ENCODE measurements around the gene HORMAD1.
"Not testable (repeated sequence)": the region's sequence is repeated elsewhere in the genome, so short reads cannot be mapped to it uniquely, and the experiment has no call there.

Gene HORMAD1, protein sequence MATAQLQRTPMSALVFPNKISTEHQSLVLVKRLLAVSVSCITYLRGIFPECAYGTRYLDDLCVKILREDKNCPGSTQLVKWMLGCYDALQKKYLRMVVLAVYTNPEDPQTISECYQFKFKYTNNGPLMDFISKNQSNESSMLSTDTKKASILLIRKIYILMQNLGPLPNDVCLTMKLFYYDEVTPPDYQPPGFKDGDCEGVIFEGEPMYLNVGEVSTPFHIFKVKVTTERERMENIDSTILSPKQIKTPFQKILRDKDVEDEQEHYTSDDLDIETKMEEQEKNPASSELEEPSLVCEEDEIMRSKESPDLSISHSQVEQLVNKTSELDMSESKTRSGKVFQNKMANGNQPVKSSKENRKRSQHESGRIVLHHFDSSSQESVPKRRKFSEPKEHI

DNA sequence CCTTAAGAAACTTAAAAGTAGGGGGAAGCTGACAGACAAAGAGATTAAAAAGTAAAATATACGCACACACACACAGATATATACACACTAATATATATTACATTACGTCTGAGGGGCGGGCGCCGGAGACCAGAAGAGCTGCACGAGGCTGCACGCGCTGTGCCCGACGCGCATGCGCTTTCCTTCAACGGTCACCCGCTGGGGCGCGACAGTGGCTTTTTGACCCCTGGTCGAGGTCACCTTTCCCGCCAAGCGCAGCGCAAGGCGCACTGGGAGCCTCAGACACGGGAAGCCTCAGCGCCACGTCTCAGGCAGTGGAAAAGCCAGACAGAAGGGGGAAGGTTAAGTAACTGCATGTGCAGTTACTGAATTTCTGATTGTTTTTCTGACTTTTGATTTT is at the start of gene HORMAD1:
Gene HORMAD1, minus strand, starts transcription at position 193 of the 400 bp plus-strand sequence. CDS start 1,390 bp downstream, outside the sequence.
- DNase-seq, result no peak

DNA sequence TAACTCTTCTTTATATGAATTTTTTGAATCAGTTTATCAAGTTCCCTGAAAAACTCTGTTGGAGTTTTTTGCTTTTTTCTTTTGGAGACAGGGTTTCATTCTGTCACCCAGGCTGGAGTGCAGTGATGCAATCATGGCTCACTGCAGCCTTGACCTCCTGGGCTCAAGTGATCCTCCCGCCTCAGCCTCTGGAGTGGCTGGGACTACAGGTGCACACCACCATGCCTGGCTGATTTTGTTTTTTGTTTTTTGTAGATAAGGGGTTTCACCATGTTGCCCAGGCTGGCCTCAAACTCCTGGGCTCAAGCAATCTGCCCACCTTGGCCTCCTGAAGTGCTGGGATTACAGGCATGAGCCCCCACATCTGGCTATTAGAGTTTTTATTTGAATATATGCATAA is 47.0 kb upstream of the HORMAD1 start:
- not testable (repeated sequence) for DNase-seq

DNA sequence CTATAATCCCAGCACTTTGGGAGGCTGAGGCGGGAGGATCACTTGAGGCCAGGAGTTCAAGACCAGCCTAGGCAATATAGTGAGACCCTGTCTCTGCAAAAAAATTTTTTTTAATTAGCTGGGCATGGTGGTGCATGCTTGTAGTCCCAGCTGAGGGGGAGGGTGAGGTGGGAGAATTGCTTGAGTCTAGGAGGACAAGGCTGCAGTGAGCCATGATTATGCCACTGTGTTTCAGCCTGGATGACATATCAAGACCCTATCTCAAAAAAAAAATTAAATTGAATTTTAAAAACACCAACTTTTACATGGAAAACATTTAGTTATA is 45.2 kb upstream of the HORMAD1 start:
- DNase-seq, result not testable (repeated sequence)

DNA sequence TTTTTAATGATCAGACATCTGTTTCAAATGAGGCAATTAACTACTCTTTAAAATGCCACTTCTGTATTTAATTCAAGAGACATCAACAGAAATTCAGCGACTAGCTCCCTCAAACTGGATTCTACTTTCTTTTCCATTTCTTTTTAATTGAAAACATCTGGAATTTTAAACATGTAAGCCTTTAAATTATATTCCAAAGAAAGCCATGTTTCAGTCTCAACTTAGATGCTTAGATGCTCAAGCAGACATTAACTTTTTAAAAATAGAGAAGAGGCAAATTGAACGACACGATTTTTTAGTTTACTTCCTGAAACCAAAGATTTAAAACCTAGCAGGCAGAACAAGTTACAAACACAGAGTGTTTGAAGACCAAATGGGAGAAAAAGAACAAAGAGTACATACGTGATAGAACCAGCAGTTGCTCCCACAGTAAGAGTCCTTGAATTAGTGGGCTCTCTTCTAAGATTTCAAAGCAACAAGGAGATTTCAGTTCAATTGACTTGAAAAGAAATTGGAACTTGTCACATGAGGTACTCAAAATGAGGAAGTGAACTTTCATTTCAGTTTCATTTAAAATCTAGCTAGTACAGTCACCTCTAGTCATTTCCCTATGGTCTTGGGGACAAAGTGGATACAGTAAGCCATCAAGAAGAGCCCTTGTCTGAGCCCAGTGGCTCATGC is 44.7 kb upstream of the HORMAD1 start, which contains the start of gene CTSS:
Gene CTSS, minus strand, starts transcription at position 483 of the 681 bp plus-strand sequence. CDS start 1,015 bp downstream, outside the sequence.
- DNase-seq, result peak; percentile 52

DNA sequence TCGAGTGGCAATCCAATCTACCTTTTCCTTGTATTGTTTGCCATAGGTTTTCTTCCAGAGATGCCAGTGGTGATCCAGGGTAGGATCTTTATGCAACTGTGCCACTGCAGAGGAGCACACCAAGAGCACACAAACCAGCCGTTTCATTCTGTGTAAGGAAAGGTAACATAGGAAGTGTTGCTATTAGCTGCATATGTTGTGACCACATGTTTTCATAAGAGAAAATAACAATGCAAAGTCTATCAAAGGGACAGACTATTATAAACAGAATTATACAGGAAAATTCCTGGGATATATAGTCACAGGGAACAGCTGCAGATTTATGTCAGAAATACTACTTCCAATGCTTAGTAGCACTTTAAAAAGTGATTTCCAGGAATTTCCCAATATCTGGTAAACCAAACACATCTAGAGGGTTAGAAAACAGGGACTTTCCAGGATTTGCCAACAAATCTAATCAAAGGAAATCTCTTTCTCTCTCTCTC is 44.0 kb upstream of the HORMAD1 start:
- DNase-seq, result no peak

DNA sequence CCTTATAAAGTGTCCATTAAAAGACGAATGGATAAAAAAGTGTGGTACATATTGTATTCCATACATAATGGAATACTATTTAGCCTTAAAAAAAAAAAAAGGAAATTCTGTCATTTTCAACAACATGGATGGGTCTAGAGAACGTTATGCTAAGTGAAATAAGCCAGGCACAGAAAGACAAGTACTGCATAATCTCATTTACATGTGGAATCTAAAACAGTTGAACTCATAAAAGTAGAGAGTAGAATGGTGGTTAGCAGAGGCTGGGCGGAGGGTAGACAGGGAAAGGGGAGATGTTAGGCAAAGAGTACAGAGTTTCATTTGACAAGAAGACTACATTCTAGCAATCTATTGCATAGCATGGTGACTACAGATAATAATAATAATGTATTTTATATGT is 42.3 kb upstream of the HORMAD1 start:
- DNase-seq, result no peak

DNA sequence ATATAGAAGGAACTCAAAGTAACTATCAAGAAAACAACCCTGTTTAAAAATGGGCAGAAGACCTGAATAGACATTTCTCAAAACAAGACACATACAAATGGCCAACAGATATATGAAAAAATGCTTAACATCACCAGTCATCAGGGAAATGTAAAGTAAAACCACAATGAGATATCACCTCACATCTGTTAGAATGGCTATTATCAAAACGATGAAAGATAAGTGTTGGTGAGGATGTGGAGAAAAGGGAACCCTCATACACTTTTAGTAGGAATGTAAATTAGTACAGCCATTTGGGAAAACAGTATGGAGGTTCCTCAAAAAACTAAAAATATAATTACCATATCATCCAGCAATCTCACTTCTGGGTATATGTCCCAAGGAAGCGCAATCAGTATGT is 41.9 kb upstream of the HORMAD1 start:
- peak; percentile 33 for DNase-seq

DNA sequence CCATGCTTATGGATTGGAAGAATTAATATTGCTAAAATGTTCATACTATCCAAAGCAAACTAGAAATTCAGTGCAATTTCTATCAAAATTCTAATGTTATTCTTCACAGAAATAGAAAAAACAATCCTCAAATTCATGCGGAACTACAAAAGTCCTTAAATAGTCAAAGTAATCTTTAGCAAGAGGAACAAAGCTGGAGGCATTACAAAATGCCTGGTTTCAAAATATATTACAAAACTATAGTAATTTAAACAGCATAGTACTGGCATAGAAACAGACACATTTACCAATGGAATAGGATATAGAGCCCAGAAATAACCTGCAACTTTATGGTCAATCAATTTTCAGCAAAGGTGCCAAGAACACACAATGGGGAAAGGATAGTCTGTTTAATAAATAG is 41.1 kb upstream of the HORMAD1 start:
- DNase-seq, result no peak

DNA sequence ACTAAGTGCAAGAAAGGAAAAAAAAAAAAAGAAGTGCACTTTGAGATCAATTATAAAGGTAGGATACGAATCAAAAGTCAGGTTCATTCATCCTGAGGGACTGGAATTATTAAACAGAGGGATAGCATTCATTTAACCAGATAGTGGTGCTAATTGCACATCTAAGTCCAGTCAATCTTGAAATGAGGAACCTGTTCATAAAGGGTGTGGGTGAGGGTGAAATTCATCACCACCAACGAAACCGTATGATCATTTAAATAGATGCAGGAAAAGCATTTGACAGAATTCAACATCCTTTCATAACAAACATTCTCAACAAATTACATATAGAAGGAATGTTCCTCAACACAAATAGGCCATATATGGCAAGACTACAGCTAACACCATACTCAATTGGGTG is 39.3 kb upstream of the HORMAD1 start:
- DNase-seq, result no peak

DNA sequence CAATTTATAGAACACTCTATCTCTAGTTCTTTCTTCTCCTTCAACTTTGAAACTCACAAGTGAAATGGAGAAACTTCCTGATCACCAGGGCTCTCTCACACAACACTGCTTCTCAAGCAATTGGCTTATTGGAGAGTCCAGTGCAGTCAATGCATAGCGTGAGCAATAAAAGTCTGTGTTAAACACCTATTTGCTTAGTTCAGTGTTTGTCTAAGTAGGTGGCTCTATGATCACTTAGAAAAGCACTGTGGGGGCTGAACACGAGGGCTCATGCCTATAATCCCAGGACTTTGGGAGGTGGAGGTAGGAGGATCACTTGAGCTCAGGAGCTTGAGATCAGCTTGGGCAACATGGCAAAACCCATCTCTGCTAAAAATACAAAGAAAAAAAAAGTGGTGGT is 32.7 kb upstream of the HORMAD1 start:
- DNase-seq, result no peak

DNA sequence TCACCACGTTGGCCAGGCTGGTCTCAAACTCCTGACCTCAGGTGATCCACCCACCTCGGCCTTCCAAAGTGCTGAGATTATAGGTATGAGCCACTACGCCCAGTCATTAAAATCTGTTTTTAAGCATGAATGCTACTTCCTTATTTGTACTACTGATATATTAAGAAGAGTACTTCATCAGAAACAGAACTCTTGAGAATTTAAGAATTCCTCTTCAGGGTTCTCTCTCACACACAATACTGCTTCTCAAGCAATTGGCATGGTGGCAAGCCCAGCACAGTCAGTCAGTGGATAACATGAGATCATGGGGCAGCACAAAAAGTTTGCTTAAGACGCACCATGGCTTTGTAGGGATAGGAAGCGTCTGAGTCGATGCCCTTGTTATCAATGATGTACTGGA is 30.7 kb upstream of the HORMAD1 start:
- DNase-seq, result no peak

DNA sequence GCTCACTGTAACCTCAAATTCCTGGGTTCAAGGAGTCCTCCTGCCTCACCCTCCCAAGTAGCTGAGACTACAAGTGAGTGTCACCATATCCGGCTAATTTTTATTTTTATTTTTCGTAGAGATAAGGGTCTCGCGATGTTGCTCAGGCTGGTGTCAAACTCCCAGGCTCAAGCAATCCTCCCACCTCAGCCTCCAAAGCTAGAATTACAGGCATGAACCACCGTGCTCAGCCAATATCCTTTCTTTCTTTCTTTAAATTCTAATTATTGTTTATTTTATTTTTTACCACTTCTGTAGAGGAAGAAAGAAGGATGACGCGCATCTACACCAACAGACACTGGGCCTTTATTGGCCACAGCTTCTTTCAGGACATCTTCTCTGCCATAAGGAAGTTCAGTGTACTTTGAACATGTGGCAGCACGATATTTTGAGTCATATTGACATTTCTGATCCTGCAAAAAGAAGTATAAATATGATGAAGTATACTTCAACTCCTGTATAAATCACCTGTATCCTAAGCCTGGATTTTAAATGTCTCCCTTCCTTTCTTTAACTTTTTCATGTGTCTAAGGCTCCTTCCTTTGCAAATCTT is 29.1 kb upstream of the HORMAD1 start:
- DNase-seq, result no peak

DNA sequence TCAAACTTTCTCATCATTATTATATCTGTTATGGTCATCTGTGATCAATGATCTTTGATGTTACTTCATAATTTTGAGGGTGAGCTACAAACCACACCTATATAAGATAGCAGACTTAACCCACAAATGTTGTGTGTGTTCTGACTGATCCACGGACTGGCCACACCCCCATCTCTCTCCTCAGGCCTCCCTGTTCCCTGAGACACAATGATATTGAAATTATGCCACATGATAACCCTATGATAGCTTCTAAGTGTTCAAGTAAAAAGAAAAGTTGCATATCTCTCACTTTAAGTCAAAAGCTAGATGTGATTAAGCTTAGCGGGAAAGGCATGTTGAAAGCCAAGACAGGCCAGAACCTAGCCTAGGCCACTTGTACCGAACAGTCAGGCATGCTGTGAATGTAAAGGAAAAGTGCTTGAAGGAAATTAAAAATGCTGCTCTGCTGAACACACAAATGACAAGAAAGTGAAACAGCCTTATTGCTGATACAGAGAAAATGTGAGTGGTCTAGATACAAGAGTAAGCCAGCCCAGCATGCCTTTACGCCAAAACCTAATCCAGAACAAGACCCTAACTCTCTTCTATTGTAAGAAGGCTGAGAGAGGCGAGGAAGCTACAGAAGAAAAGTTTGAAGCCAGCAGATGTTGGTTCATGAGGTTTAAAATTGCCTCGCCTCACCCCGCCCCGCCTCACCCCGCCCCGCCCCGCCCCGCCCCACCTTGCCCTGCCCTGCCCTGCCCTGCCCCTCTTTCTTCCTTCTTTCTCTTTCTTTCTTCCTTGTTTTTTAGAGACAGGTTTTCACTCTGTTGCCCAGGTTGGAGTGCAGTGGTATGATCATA is 28.4 kb upstream of the HORMAD1 start:
- DNase-seq, result peak; percentile 81

DNA sequence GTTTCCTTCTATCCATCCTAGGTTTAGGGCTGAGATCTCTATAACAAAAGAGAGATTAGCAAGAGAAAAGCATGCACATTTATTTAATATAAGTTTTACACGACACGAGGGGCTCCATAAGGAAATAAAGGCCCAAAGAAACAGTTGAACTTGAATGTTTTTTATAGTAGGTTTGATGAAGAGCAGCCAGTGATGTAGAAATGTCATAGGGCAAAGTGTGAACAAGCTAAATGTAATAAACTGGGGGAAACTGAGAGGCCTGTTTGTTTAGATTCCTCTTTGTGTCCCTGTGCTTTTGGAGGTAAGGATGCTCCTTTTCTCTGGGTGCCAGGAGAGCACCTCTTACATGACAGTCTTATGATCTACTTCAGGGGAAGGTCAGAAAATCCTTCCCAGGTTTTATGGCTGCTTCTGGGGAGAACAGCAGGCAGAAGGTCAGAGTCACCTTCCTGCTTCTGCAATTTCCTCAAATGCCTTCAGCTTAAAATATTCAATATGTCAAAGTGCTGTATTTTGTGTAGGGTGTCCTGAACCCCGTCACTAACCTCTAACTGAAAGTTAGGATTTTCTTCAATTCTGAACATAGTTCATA is 9.5 kb upstream of the HORMAD1 start:
- DNase-seq, result no peak

DNA sequence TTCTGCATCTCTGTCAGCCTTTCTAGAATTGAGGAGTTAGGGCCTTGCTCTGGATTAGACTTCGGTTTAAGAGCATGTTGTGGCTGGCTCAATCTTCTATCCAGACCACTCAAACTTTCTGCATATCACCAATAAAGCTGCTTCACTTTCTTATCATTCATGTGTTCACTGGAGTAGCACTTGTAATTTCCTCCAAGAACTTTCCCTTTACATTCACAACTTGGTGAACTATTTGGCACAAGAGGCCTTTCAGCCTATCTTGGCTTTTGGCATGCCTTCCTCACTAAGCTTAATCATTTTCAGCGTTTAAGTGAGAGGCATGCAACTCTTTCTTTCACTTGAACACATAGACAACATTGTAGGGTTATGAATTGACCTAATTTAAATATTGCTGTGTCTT is 3.6 kb upstream of the HORMAD1 start:
- no peak for DNase-seq

DNA sequence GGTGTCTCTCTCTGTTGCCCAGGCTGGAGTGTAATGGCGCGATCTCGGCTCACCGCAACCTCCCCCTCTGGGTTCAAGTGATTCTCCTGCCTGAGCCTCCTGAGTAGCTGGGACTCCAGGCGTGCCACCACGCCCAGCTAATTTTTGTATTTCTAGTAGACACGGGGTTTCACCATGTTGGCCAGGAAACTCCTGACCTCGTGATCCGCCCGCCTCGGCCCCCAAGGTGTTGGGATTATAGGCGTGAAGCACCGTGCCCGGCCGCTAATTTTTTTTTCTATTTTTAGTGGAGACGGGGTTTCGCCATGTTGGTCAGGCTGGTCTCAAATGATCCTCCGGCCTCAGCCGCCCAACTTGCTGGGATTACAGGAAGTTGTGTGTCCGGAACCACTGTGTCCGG is 597 bp downstream of the HORMAD1 start:
- no peak for DNase-seq

DNA sequence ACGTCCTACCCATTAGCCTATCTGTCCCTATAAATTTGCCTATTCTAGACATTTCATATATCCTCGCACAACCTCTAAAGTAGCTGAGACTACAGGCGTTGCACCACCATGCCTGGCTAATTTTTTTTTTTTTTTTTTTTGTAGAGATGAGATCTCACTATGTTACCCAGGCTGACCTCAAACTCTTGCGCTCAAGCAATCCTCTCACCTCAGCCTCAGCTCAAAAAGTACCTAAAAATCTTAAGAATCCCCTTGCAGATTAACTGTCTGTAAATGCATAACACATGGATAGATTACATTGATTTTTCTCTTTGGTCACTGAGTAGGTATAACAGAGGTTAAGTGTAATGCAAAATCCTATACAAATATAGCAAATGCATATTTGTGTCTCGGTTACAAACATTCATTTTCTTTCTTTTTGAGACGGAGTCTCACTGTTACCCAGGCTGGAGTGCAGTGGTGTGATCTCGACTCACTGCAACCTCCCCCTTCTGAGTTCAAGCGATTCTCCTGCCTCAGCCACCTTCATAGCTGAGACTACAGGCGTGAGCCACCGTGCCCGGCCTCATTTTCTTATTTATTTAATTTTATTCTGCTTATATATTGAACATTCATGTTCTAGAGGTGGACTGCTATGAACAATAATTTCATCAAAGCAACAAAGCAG is 2.3 kb downstream of the HORMAD1 start:
- no peak for DNase-seq

DNA sequence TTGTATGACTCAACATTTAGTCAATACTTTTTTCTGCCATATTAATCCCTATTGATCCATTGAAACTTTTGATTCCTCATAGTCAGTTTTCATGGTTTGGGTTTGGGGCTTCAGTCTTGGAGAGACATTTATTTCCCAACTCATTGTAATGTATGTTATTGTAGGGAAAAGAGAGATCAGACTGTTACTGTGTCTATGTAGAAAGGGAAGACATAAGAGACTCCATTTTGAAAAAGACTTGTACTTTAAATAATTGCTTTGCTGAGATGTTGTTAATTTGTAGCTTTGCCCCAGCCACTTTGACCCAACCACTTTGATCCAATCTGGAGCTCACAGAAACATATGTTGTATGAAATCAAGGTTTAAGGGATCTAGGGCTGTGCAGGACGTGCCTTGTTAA is 11.7 kb downstream of the HORMAD1 start:
- not testable (repeated sequence) for DNase-seq

DNA sequence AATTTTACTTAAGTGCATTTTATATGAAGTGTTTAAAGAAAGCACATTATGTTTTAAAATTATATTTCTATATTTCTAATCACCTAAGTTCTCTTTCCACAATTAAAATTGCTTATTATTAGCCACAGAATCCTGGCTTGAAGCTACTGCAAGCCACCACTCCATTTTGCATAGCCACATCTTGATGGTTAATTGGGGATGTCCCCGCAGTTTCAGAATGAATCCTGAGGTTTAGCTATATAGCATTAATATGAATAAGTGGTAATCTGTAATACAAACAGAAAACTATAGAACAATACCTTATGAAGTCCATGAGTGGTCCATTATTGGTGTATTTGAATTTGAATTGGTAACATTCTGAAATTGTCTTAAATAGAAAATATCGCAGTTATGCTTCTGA is 12.1 kb downstream of the HORMAD1 start:
- DNase-seq, result no peak

DNA sequence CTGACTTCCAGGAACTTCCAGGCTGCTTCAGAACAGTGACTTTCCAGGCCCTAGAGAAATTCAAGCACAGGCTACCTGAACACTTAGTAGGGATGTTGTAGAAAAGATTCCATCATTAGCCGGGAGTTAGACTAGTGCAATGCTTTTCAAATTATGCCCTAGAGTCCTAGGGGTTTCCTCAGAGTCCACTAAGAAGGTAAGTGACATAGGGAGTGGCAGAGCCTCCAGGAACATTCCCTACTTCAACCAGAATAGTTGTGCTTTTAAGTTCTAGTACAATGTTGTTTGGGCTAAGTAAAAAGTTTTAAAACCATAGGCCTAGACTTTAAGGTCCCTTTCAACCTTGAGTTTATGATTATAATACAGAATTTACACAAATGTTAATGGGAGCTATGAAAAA is 14.6 kb downstream of the HORMAD1 start:
- DNase-seq, result no peak

DNA sequence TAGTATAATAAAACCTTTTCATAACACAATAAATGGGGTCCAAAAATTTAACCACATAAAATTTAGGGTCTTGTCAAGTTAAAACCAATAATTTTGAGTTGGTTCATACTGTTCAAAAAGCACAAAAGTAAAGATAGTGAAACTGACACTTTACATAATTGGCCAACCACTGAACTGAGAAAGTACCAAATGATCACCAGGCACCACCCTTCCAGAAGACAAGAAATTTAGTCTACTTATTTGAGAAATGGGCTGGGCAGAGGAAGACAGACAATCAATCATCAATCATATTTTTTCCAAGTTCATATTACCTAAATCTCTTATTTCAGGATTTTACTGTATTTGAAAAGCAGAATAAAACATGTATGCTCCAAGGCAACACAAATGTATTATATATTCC is 17.3 kb downstream of the HORMAD1 start:
- DNase-seq, result no peak

Data from hematopoietic multipotent progenitor cell treated with erythropoietin and hydrocortisone succinate and interleukin-3 and kit ligand, for 8 days (in vitro differentiated cells).